Measurements from ENCODE around the gene SLC52A3. TPM values are rescaled to one million over a fixed set of nuclear protein-coding genes. Genes with fewer than 3 reads are reported as not detected.

SLC52A3 gene
- polyA plus RNA-seq, 1 donor from 2014 or later, result not detected

- Histone ChIP-seq H3K4me2 (ENCODE audit: low read length) (no peak overlapping the region), H3K79me2 (replicated peaks; ENCODE audit: insufficient read depth, low read length) (no peaks in the 10 kb centered on the region), H2AFZ (ENCODE audit: low read depth, low read length) (peak overlapping the region; percentile 40), H3K27ac (ENCODE audit: low read length) (no peak overlapping the region), H3K27me3 (ENCODE audit: insufficient read depth, low read depth, low read length) (no peaks in the 10 kb centered on the region), H3K4me3 (ENCODE audit: low read length) (peak overlapping the region; percentile 66), H3F3A (ENCODE audit: insufficient read depth, low read length, poor library complexity, severe bottlenecking) (no peaks in the 10 kb centered on the region), H3K9me3 (ENCODE audit: low read length) (no peaks in the 10 kb centered on the region), H4K20me1 (ENCODE audit: insufficient read depth) (no peaks in the 10 kb centered on the region), H3K9me2 (ENCODE audit: insufficient read depth, low read length) (no peaks in the 10 kb centered on the region), H3K36me3 (ENCODE audit: insufficient read depth, low read length) (no peaks in the 10 kb centered on the region), H3K9ac (ENCODE audit: low read length) (peak overlapping the region; percentile 67)
- TF ChIP-seq SMC3 (conservative IDR thresholded peaks at IDR 0.05; ENCODE audit: poor library complexity) (peak; percentile 98), MXI1 (conservative IDR thresholded peaks at IDR 0.05; ENCODE audit: poor library complexity, severe bottlenecking) (peak; percentile 62), RAD21 (conservative IDR thresholded peaks at IDR 0.05) (peak; percentile 96), TAF1 (IDR thresholded peaks at IDR 0.05; ENCODE audit: low read depth) (no peak), REST (IDR thresholded peaks at IDR 0.05; ENCODE audit: borderline replicate concordance) (no peak), EP300 (conservative IDR thresholded peaks at IDR 0.05; ENCODE audit: poor library complexity, severe bottlenecking) (peak; percentile 50), EZH2 (IDR thresholded peaks at IDR 0.05; ENCODE audit: borderline replicate concordance, insufficient read depth, low read length, poor library complexity, severe bottlenecking) (no peak), POLR2AphosphoS5 (IDR thresholded peaks at IDR 0.05) (peak; percentile 70)
- TF ChIP-seq, protein P1, sequence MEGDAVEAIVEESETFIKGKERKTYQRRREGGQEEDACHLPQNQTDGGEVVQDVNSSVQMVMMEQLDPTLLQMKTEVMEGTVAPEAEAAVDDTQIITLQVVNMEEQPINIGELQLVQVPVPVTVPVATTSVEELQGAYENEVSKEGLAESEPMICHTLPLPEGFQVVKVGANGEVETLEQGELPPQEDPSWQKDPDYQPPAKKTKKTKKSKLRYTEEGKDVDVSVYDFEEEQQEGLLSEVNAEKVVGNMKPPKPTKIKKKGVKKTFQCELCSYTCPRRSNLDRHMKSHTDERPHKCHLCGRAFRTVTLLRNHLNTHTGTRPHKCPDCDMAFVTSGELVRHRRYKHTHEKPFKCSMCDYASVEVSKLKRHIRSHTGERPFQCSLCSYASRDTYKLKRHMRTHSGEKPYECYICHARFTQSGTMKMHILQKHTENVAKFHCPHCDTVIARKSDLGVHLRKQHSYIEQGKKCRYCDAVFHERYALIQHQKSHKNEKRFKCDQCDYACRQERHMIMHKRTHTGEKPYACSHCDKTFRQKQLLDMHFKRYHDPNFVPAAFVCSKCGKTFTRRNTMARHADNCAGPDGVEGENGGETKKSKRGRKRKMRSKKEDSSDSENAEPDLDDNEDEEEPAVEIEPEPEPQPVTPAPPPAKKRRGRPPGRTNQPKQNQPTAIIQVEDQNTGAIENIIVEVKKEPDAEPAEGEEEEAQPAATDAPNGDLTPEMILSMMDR (IDR thresholded peaks at IDR 0.05; ENCODE audit: poor library complexity, severe bottlenecking), result peak; percentile 97
Observed at GRCh38 chr20:728256-728944, 39.9 kb downstream of the SLC52A3 start.

DNA sequence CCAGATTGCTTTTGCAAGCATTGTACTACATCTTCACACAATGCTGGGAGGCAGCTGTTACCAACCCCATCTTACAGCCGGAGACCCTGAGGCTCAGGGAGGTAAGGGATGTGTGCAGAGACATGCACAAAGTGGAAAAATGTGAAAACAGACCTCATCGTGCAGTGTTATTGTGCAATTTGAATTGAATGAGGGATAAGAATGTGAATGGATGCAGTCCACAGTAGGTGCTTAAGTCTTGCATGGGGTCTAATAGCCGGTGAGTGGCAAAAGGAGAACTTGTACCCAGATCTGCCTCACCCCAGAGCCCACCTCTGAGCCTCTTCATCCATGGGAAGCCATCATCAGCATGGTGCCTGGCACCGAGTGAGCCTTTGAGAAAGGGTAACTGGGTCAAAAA, 42.1 kb downstream of the SLC52A3 start:
- H3K27ac ChIP-seq (ENCODE audit: low read length), result no peak overlapping the region
- H3K4me2 ChIP-seq (ENCODE audit: low read length), result no peak overlapping the region
- TF ChIP-seq EP300 (conservative IDR thresholded peaks at IDR 0.05; ENCODE audit: poor library complexity, severe bottlenecking) (no peak), EZH2 (IDR thresholded peaks at IDR 0.05; ENCODE audit: borderline replicate concordance, insufficient read depth, low read length, poor library complexity, severe bottlenecking) (no peak), SMC3 (conservative IDR thresholded peaks at IDR 0.05; ENCODE audit: poor library complexity) (no peak), RAD21 (conservative IDR thresholded peaks at IDR 0.05) (no peak), POLR2AphosphoS5 (IDR thresholded peaks at IDR 0.05) (no peak), MXI1 (conservative IDR thresholded peaks at IDR 0.05; ENCODE audit: poor library complexity, severe bottlenecking) (no peak), REST (IDR thresholded peaks at IDR 0.05; ENCODE audit: borderline replicate concordance) (no peak), TAF1 (IDR thresholded peaks at IDR 0.05; ENCODE audit: low read depth) (no peak)
- TF ChIP-seq, protein P1 (IDR thresholded peaks at IDR 0.05; ENCODE audit: poor library complexity, severe bottlenecking), result no peak
- H4K20me1 ChIP-seq (ENCODE audit: insufficient read depth), result no peaks in the 10 kb centered on the region
- H3K27me3 ChIP-seq (ENCODE audit: insufficient read depth, low read depth, low read length), result no peaks in the 10 kb centered on the region
- no peaks in the 10 kb centered on the region for H3K36me3 ChIP-seq (ENCODE audit: insufficient read depth, low read length)
- H3K79me2 ChIP-seq (replicated peaks; ENCODE audit: insufficient read depth, low read length), result no peaks in the 10 kb centered on the region
- no peak overlapping the region for H3K4me3 ChIP-seq (ENCODE audit: low read length)
- no peaks in the 10 kb centered on the region for H3F3A ChIP-seq (ENCODE audit: insufficient read depth, low read length, poor library complexity, severe bottlenecking)
- H2AFZ ChIP-seq (ENCODE audit: low read depth, low read length), result no peak overlapping the region
- no peaks in the 10 kb centered on the region for H3K9me2 ChIP-seq (ENCODE audit: insufficient read depth, low read length)
- H3K9me3 ChIP-seq (ENCODE audit: low read length), result no peaks in the 10 kb centered on the region
- no peak overlapping the region for H3K9ac ChIP-seq (ENCODE audit: low read length)
